ENCODE data around the gene RASGEF1B.

GRCh38 chr4:81519427-81519773 is 47.7 kb upstream of the RASGEF1B start:
- no peak for TF ChIP-seq CTCF (IDR thresholded peaks at IDR 0.05)
- TF ChIP-seq POLR2A (IDR thresholded peaks at IDR 0.05; ENCODE audit: low read depth): no peak

Measured in esophagus muscularis mucosa (tissue), 3 donors.